Measurements from ENCODE around the gene CZIB.
"Not testable (repeated sequence)": the region's sequence is repeated elsewhere in the genome, so short reads cannot be mapped to it uniquely, and the experiment has no call there.

Gene CZIB

GRCh38 chr1:53189061-53189460 is 31.4 kb downstream of the CZIB start:
- no peak for DNase-seq (ENCODE audit: low read depth in 2 of 3, low spot score in 1 of 3)

GRCh38 chr1:53188099-53188498 is 32.3 kb downstream of the CZIB start:
- no peak for DNase-seq (ENCODE audit: low read depth in 2 of 3, low spot score in 1 of 3)

- DNase-seq (ENCODE audit: low read depth in 2 of 3, low spot score in 1 of 3): no peak
Measured at GRCh38 chr1:53187401-53187800, 33.0 kb downstream of the CZIB start.

- no peak for DNase-seq (ENCODE audit: low read depth in 2 of 3, low spot score in 1 of 3)
Measured at GRCh38 chr1:53186533-53186932, 33.9 kb downstream of the CZIB start.

GRCh38 chr1:53185955-53186297 is 34.5 kb downstream of the CZIB start:
- DNase-seq (ENCODE audit: low read depth in 2 of 3, low spot score in 1 of 3): not testable (repeated sequence)

GRCh38 chr1:53183095-53183990 is 37.1 kb downstream of the CZIB start:
- DNase-seq (ENCODE audit: low read depth in 2 of 3, low spot score in 1 of 3): no peak

GRCh38 chr1:53182716-53183094 is 37.7 kb downstream of the CZIB start:
- DNase-seq (ENCODE audit: low read depth in 2 of 3, low spot score in 1 of 3): no peak

- peak; percentile 71 to 84 (median 82) for DNase-seq (ENCODE audit: low read depth in 2 of 3, low spot score in 1 of 3)
Measured at GRCh38 chr1:53182111-53182593, 38.3 kb downstream of the CZIB start.

GRCh38 chr1:53180951-53181350 is 39.5 kb downstream of the CZIB start:
- no peak for DNase-seq (ENCODE audit: low read depth in 2 of 3, low spot score in 1 of 3)

- DNase-seq (ENCODE audit: low read depth in 2 of 3, low spot score in 1 of 3): no peak
Measured at GRCh38 chr1:53180226-53180625, 40.2 kb downstream of the CZIB start.

- DNase-seq (ENCODE audit: low read depth in 2 of 3, low spot score in 1 of 3): no peak
Measured at GRCh38 chr1:53176452-53177208, 43.8 kb downstream of the CZIB start.

- DNase-seq (ENCODE audit: low read depth in 2 of 3, low spot score in 1 of 3): no peak
Measured at GRCh38 chr1:53174971-53175913, 45.2 kb downstream of the CZIB start.

- no peak for DNase-seq (ENCODE audit: low read depth in 2 of 3, low spot score in 1 of 3)
Measured at GRCh38 chr1:53172426-53173128, 47.9 kb downstream of the CZIB start.

GRCh38 chr1:53166912-53167311 is 53.5 kb downstream of the CZIB start:
- no peak for DNase-seq (ENCODE audit: low read depth in 2 of 3, low spot score in 1 of 3)

- no peak for DNase-seq (ENCODE audit: low read depth in 2 of 3, low spot score in 1 of 3)
Measured at GRCh38 chr1:53166366-53166765, 54.1 kb downstream of the CZIB start.

GRCh38 chr1:53165408-53165961 is 54.9 kb downstream of the CZIB start:
- no peak for DNase-seq (ENCODE audit: low read depth in 2 of 3, low spot score in 1 of 3)
